Measurements from ENCODE around the gene HRH3.

Gene HRH3

GRCh38 chr20:62219992-62220665 is at the start of gene HRH3:
TSS of gene HRH3 (minus strand) at chr20:62220278. CDS start at chr20:62219970, 308 bp downstream.
- DNase-seq (ENCODE audit: low read depth), result no peak

- no peak for DNase-seq (ENCODE audit: low read depth)
Measured at GRCh38 chr20:62269871-62270270, 49.8 kb upstream of the HRH3 start.

GRCh38 chr20:62269378-62269777 is 49.3 kb upstream of the HRH3 start:
- DNase-seq (ENCODE audit: low read depth), result no peak

GRCh38 chr20:62268228-62268900 is 48.3 kb upstream of the HRH3 start:
- DNase-seq (ENCODE audit: low read depth), result no peak

- DNase-seq (ENCODE audit: low read depth), result no peak
Measured at GRCh38 chr20:62267543-62267942, 47.5 kb upstream of the HRH3 start.

GRCh38 chr20:62266851-62267250 is 46.8 kb upstream of the HRH3 start:
- no peak for DNase-seq (ENCODE audit: low read depth)

- DNase-seq (ENCODE audit: low read depth), result no peak
Measured at GRCh38 chr20:62266340-62266739, 46.3 kb upstream of the HRH3 start.

GRCh38 chr20:62265365-62265764 is 45.3 kb upstream of the HRH3 start:
- no peak for DNase-seq (ENCODE audit: low read depth)

- DNase-seq (ENCODE audit: low read depth), result no peak
Measured at GRCh38 chr20:62263396-62263795, 43.3 kb upstream of the HRH3 start.

- DNase-seq (ENCODE audit: low read depth), result no peak
Measured at GRCh38 chr20:62262064-62262463, 42.0 kb upstream of the HRH3 start.

- DNase-seq (ENCODE audit: low read depth), result no peak
Measured at GRCh38 chr20:62259294-62259565, 39.2 kb upstream of the HRH3 start.

GRCh38 chr20:62258499-62259293 is 38.6 kb upstream of the HRH3 start:
- peak; percentile 51 for DNase-seq (ENCODE audit: low read depth)

- DNase-seq (ENCODE audit: low read depth), result no peak
Measured at GRCh38 chr20:62255976-62256375, 35.9 kb upstream of the HRH3 start.

- DNase-seq (ENCODE audit: low read depth), result no peak
Measured at GRCh38 chr20:62254021-62254724, 34.1 kb upstream of the HRH3 start.

GRCh38 chr20:62253398-62253797 is 33.3 kb upstream of the HRH3 start:
- no peak for DNase-seq (ENCODE audit: low read depth)

- DNase-seq (ENCODE audit: low read depth), result no peak
Measured at GRCh38 chr20:62252342-62252966, 32.4 kb upstream of the HRH3 start.

GRCh38 chr20:62248890-62249560 is 28.9 kb upstream of the HRH3 start:
- DNase-seq (ENCODE audit: low read depth), result no peak

GRCh38 chr20:62246872-62247652 is 27.0 kb upstream of the HRH3 start:
- DNase-seq (ENCODE audit: low read depth), result no peak

GRCh38 chr20:62246431-62246830 is 26.4 kb upstream of the HRH3 start:
- DNase-seq (ENCODE audit: low read depth), result no peak

GRCh38 chr20:62245911-62246280 is 25.8 kb upstream of the HRH3 start:
- DNase-seq (ENCODE audit: low read depth), result no peak

- DNase-seq (ENCODE audit: low read depth), result no peak
Measured at GRCh38 chr20:62244644-62245108, 24.6 kb upstream of the HRH3 start.

All from HS-5 (cell line).